ENCODE measurements around the gene OR56A5.
"Not testable (repeated sequence)": the region's sequence is repeated elsewhere in the genome, so short reads cannot be mapped to it uniquely, and the experiment has no call there.

Gene OR56A5

DNA sequence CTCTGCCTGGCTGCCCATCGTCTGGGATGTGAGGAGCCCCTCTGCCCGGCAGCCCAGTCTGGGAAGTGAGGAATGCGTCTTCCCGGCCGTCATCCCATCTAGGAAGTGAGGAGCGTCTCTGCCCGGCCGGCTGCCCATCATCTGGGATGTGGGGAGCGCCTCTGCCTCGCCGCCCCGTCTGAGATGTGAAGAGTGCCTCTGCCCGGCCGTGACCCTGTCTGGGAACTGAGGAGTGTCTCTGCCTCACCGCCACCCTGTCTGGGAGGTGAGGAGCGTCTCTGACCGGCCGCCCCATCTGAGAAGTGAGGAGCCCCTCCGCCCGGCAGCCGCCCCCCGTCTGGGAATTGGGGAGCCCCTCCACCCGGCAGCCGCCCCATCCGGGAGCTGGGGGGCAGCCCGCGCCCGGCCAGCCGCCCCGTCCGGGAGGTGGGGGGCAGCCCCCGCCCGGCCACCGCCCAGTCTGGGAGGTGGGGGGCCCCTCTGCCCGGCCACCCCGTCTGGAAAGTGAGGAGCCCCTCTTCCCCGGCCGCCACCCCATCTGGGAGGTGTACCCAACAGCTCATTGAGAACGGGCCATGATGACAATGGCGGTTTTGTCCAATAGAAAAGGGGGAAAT is 7.5 kb downstream of the OR56A5 start:
- H3K4me1 Mint-ChIP-seq (ENCODE audit: low read depth); H3K36me3 Mint-ChIP-seq (ENCODE audit: low read depth); H3K27me3 Mint-ChIP-seq (ENCODE audit: low read depth); H3K27ac Mint-ChIP-seq; H3K4me3 Mint-ChIP-seq: not testable (repeated sequence)
- peaks cover 29% of the 10 kb centered on the region for H3K9me3 Mint-ChIP-seq

DNA sequence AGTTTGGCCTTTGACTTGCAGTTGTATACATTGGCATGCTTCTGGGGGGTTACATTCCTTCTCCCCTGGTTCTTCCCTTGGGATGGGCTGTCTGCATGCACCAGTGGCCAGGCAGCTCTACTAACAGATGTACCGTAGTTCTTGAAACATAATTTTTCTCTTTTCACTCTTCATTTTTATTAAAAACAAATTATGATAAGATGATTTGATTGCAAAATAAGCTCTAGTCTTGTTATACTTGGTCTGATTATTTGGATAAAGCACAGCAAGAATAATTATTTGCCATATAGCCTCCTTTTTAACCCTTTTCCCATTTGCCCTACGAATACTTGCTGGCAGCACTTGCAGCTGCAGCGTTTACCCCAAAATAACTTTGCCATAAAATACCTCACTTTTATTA is 12.7 kb downstream of the OR56A5 start:
- no peaks in the 10 kb centered on the region for H3K27me3 Mint-ChIP-seq (ENCODE audit: low read depth)

DNA sequence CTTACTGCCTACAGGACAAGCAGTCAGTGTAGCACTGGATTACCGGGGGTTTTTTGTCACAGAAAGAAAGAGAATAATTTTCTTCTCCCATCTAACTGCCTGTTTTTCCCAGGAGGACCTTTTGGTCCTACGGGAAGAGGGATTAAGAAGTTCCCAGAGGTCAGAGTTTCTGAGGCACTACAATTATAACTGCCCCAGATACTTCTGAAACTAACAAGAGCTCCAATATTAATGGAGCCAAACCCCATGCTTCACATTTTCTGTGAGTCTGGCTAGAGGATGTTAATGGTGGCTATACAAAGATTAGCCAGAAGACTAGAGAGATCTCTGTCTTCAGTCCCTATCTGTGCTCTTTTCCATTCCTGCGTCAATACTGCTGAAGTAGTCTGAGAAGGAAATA is 26.3 kb downstream of the OR56A5 start, which contains the start of gene OR56A3:
Gene OR56A3, plus strand, starts transcription at position 301 of the 400 bp plus-strand sequence. CDS start 5,096 bp downstream, outside the sequence.
- Mint-ChIP-seq H3K9me3 (peaks cover 8% of the 10 kb centered on the region), H3K36me3 (ENCODE audit: low read depth) (no peaks in the 10 kb centered on the region), H3K27ac (no peak within 1 kb of the TSS), H3K4me1 (ENCODE audit: low read depth) (no peaks in the 10 kb centered on the region), H3K27me3 (ENCODE audit: low read depth) (peaks cover 5% of the 10 kb centered on the region), H3K4me3 (no peak within 1 kb of the TSS)

More for the DNA sequence above, 12.7 kb downstream of the OR56A5 start:
- Mint-ChIP-seq H3K36me3 (ENCODE audit: low read depth) (no peaks in the 10 kb centered on the region), H3K4me3 (no peak overlapping the region), H3K9me3 (peaks cover 6% of the 10 kb centered on the region), H3K27ac (no peak overlapping the region), H3K4me1 (ENCODE audit: low read depth) (no peaks in the 10 kb centered on the region)

GRCh38 chr11:5940748-5941147 is 27.5 kb downstream of the OR56A5 start:
- H3K27me3 Mint-ChIP-seq (ENCODE audit: low read depth), result peaks cover 5% of the 10 kb centered on the region
- H3K9me3 Mint-ChIP-seq, result peaks cover 8% of the 10 kb centered on the region
- no peak overlapping the region for H3K27ac Mint-ChIP-seq
- H3K4me1 Mint-ChIP-seq (ENCODE audit: low read depth), result no peaks in the 10 kb centered on the region
- no peak overlapping the region for H3K4me3 Mint-ChIP-seq
- H3K36me3 Mint-ChIP-seq (ENCODE audit: low read depth), result no peaks in the 10 kb centered on the region

- no peak overlapping the region for H3K4me3 Mint-ChIP-seq
These were observed 29.7 kb downstream of the OR56A5 start for GRCh38 chr11:5938603-5938965.

DNA sequence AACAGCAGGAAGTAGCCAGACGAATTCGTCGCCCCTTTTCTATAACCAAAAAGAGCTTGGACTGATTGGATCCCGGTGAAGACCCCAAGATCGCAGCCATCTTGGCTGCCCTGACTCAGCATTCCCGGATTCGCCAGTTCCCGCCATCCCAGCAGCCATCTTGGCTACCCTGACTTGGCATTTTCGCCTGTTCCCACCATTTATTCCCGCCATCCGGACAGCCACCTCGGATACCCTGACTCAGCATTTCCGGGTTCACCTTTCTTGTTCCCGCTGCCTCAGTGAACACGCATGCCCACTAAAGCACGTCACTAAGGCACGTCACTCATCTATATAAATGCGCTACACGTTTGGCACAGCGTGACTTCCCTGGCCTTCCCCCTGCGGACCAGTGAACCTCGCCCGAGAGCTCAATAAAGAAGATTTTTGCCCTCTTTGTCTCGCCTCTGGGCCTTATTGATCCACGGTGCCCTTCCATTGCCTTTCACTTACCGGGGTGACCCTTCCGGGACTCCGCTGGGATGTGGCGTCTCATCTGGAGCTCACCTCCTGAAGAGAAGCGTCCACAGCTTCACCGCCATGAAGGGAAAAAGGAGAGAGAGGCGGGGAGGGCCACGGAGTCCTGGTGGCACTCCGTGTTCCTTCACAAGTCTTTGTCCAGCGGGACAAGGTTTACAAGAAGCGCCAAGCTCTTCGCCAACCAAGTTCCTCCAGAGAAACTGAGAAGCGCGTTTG is 30.3 kb downstream of the OR56A5 start:
- no peak overlapping the region for H3K4me3 Mint-ChIP-seq
- H3K4me1 Mint-ChIP-seq (ENCODE audit: low read depth), result no peaks in the 10 kb centered on the region
- H3K9me3 Mint-ChIP-seq, result peaks cover 8% of the 10 kb centered on the region
- H3K27ac Mint-ChIP-seq, result no peak overlapping the region
- no peaks in the 10 kb centered on the region for H3K36me3 Mint-ChIP-seq (ENCODE audit: low read depth)
- H3K27me3 Mint-ChIP-seq (ENCODE audit: low read depth), result peaks cover 5% of the 10 kb centered on the region

More at GRCh38 chr11:5938603-5938965, 29.7 kb downstream of the OR56A5 start:
- H3K9me3 Mint-ChIP-seq, result peaks cover 8% of the 10 kb centered on the region
- no peaks in the 10 kb centered on the region for H3K4me1 Mint-ChIP-seq (ENCODE audit: low read depth)
- H3K36me3 Mint-ChIP-seq (ENCODE audit: low read depth), result no peaks in the 10 kb centered on the region
- no peak overlapping the region for H3K27ac Mint-ChIP-seq
- H3K27me3 Mint-ChIP-seq (ENCODE audit: low read depth), result peaks cover 5% of the 10 kb centered on the region

GRCh38 chr11:5933116-5933515 is 35.2 kb downstream of the OR56A5 start:
- Mint-ChIP-seq H3K9me3 (peaks cover 37% of the 10 kb centered on the region), H3K4me1 (ENCODE audit: low read depth) (no peaks in the 10 kb centered on the region), H3K27ac (no peak overlapping the region), H3K36me3 (ENCODE audit: low read depth) (no peaks in the 10 kb centered on the region), H3K27me3 (ENCODE audit: low read depth) (no peaks in the 10 kb centered on the region), H3K4me3 (no peak overlapping the region)

DNA sequence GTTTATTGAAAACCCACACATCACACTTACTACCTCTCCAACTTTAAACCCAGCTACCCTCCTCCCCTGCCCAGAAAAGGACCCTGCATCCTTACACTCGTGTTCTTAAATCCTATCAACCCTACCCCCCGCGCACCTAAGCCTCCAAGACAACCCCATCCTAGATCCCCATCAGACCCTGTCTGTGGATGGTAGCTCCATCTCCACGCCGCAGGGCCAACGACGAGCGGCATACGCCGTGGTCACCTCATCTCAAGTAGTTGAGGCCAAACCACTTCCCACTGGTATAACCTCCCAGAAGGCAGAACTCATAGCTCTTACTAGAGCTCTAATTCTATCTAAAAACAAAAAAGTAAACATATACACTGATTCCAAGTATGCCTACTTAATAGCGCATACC is 35.6 kb downstream of the OR56A5 start:
- Mint-ChIP-seq H3K36me3 (ENCODE audit: low read depth) (no peaks in the 10 kb centered on the region), H3K27ac (no peak overlapping the region), H3K4me1 (ENCODE audit: low read depth) (no peaks in the 10 kb centered on the region), H3K9me3 (peaks cover 33% of the 10 kb centered on the region), H3K4me3 (no peak overlapping the region), H3K27me3 (ENCODE audit: low read depth) (no peaks in the 10 kb centered on the region)

- Mint-ChIP-seq H3K36me3 (ENCODE audit: low read depth) (no peaks in the 10 kb centered on the region), H3K9me3 (peaks cover 31% of the 10 kb centered on the region), H3K27ac (no peak overlapping the region), H3K4me1 (ENCODE audit: low read depth) (no peaks in the 10 kb centered on the region), H3K4me3 (no peak overlapping the region), H3K27me3 (ENCODE audit: low read depth) (no peaks in the 10 kb centered on the region)
These were observed 37.2 kb downstream of the OR56A5 start for GRCh38 chr11:5931061-5931460.

DNA sequence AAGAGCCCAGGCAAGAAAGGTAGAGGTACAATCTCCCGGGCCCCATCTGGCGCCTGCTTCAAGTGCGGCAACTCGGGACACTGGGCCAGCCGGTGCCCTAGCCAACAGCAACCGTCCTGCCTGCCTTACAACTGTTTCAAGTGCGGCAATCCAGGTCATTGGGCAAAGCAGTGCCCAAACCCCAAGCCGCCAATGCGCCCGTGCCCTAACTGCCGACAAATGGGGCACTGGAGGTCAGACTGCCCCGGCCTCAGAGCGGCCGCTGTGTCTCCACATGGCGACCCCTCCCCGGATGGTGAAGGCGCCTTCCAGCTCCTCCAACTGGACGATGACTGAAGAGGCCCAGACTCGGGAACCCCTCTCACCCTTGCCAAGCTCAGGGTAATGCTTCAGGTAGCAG is 37.7 kb downstream of the OR56A5 start:
- Mint-ChIP-seq H3K9me3 (peaks cover 31% of the 10 kb centered on the region), H3K36me3 (ENCODE audit: low read depth) (no peaks in the 10 kb centered on the region), H3K4me3 (no peak overlapping the region), H3K4me1 (ENCODE audit: low read depth) (no peaks in the 10 kb centered on the region), H3K27ac (no peak overlapping the region), H3K27me3 (ENCODE audit: low read depth) (no peaks in the 10 kb centered on the region)

- H3K27me3 Mint-ChIP-seq (ENCODE audit: low read depth), result no peaks in the 10 kb centered on the region
- peaks cover 34% of the 10 kb centered on the region for H3K9me3 Mint-ChIP-seq
- H3K4me1 Mint-ChIP-seq (ENCODE audit: low read depth), result no peaks in the 10 kb centered on the region
- no peak overlapping the region for H3K27ac Mint-ChIP-seq
- no peaks in the 10 kb centered on the region for H3K36me3 Mint-ChIP-seq (ENCODE audit: low read depth)
- H3K4me3 Mint-ChIP-seq, result no peak overlapping the region
These were observed 38.5 kb downstream of the OR56A5 start for GRCh38 chr11:5929571-5930368.

GRCh38 chr11:5928811-5929210 is 39.5 kb downstream of the OR56A5 start:
- no peaks in the 10 kb centered on the region for H3K27me3 Mint-ChIP-seq (ENCODE audit: low read depth)
- no peaks in the 10 kb centered on the region for H3K4me1 Mint-ChIP-seq (ENCODE audit: low read depth)
- no peaks in the 10 kb centered on the region for H3K36me3 Mint-ChIP-seq (ENCODE audit: low read depth)
- H3K27ac Mint-ChIP-seq, result no peak overlapping the region
- peaks cover 40% of the 10 kb centered on the region for H3K9me3 Mint-ChIP-seq
- H3K4me3 Mint-ChIP-seq, result no peak overlapping the region

- no peak overlapping the region for H3K27ac Mint-ChIP-seq
- no peaks in the 10 kb centered on the region for H3K36me3 Mint-ChIP-seq (ENCODE audit: low read depth)
- H3K27me3 Mint-ChIP-seq (ENCODE audit: low read depth), result no peaks in the 10 kb centered on the region
- H3K4me1 Mint-ChIP-seq (ENCODE audit: low read depth), result no peaks in the 10 kb centered on the region
- no peak overlapping the region for H3K4me3 Mint-ChIP-seq
- peaks cover 40% of the 10 kb centered on the region for H3K9me3 Mint-ChIP-seq
These were observed 40.0 kb downstream of the OR56A5 start for GRCh38 chr11:5928271-5928670.

GRCh38 chr11:5923794-5924193 is 44.5 kb downstream of the OR56A5 start:
- Mint-ChIP-seq H3K9me3 (peaks cover 15% of the 10 kb centered on the region), H3K4me1 (ENCODE audit: low read depth) (peaks cover 3% of the 10 kb centered on the region), H3K36me3 (ENCODE audit: low read depth) (no peaks in the 10 kb centered on the region), H3K4me3 (no peak overlapping the region), H3K27me3 (ENCODE audit: low read depth) (no peaks in the 10 kb centered on the region), H3K27ac (no peak overlapping the region)

DNA sequence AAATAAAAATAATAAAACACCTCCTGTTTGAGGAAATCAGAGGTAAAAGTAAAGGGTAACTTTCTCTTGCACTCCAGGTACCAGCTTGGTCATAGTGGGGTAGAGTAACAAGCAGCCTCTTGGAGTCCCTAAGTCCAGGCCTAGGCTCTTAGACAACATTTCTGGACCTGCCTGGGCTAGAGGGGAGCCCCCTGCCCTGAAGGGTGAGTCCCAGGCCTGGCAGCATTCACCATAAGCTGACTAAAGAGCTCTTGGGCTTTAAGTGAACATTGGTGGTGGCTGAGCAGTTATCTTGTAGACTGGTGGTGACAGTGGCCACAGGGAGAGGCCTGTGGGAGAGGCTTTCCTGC is 44.9 kb downstream of the OR56A5 start:
- H3K36me3 Mint-ChIP-seq (ENCODE audit: low read depth), result no peaks in the 10 kb centered on the region
- no peak overlapping the region for H3K4me3 Mint-ChIP-seq
- peaks cover 12% of the 10 kb centered on the region for H3K9me3 Mint-ChIP-seq
- no peaks in the 10 kb centered on the region for H3K27me3 Mint-ChIP-seq (ENCODE audit: low read depth)
- no peak overlapping the region for H3K27ac Mint-ChIP-seq
- H3K4me1 Mint-ChIP-seq (ENCODE audit: low read depth), result peaks cover 3% of the 10 kb centered on the region
